ENCODE data around the gene NME9. TPM values are rescaled to one million over a fixed set of nuclear protein-coding genes. Genes with fewer than 3 reads are reported as not detected.

NME9 gene
- total and polyA plus RNA-seq, 2 donors (not counting 3 experiments of a cell fraction or from before 2014, with no cell fraction given) = 0.08 TPM; not detected in 1

- POLR2A ChIA-PET = no interaction called here
These were observed 44.1 kb upstream of the NME9 start for GRCh38 chr3:138373736-138374094.

More at GRCh38 chr3:138373736-138374094, 44.1 kb upstream of the NME9 start:
- no peak overlapping the region for H3K4me3 ChIP-seq (replicated peaks in 1 of 3; ENCODE audit: insufficient read depth in 1 of 3, low read depth in 1 of 3, low read length in 3 of 3)
- dilution Hi-C loops (cut with MboI; ENCODE audit: extremely low pct_ligation_motif_present, low sequenced_read_pairs) = no loop called here
- no peaks in the 10 kb centered on the region for H3K36me3 ChIP-seq (ENCODE audit: control insufficient read depth in 2 of 2, extremely low read depth in 1 of 2, insufficient read depth in 2 of 2, low read length in 2 of 2)
- no peaks in the 10 kb centered on the region for H3K9me1 ChIP-seq (replicated peaks; ENCODE audit: control insufficient read depth, extremely low read depth, insufficient read depth, low read length)
- no peak overlapping the region for H3K4me2 ChIP-seq (ENCODE audit: insufficient read depth, low read length)
- no peaks in the 10 kb centered on the region for H3K27me3 ChIP-seq (ENCODE audit: control insufficient read depth in 2 of 2, insufficient read depth in 2 of 2, low read length in 2 of 2)
- H3K9me3 ChIP-seq (replicated peaks; ENCODE audit: control insufficient read depth, insufficient read depth, low read length) = no peaks in the 10 kb centered on the region
- intact Hi-C loops (cut with micrococcal nuclease) = no loop called here
- no peak for FAIRE-seq
- H2AFZ ChIP-seq (ENCODE audit: low read depth, low read length) = no peak overlapping the region
- no peak for DNase-seq (ENCODE audit: low read depth, low spot score)
- CTCF ChIA-PET = no interaction called here
- no peaks in the 10 kb centered on the region for H3K79me2 ChIP-seq (ENCODE audit: control insufficient read depth, insufficient read depth, low read length)
- H3K9ac ChIP-seq (replicated peaks; ENCODE audit: extremely low read depth, insufficient read depth, low read length) = no peak overlapping the region
- H3K4me1 ChIP-seq (ENCODE audit: control insufficient read depth, extremely low read depth, insufficient read depth, low read length) = no peaks in the 10 kb centered on the region
- BruUV-seq (replicated peaks) = no TSS peak
- no peak overlapping the region for H3K27ac ChIP-seq (ENCODE audit: insufficient read depth, low read depth, low read length)
- no peaks in the 10 kb centered on the region for H4K20me1 ChIP-seq (replicated peaks; ENCODE audit: control insufficient read depth, extremely low read depth, insufficient read depth, low read length)
- TF ChIP-seq POLR2AphosphoS5 (IDR thresholded peaks at IDR 0.05; ENCODE audit: insufficient read depth, low read depth, low read length) (no peak), MAX (IDR thresholded peaks at IDR 0.05; ENCODE audit: insufficient read depth, insufficient read length) (no peak), FOS (IDR thresholded peaks at IDR 0.05; ENCODE audit: borderline replicate concordance, insufficient read depth, low read length) (no peak), CTCF (IDR thresholded peaks at IDR 0.05; ENCODE audit: extremely low read depth in 1 of 2, insufficient read depth in 1 of 2, low read depth in 1 of 2, low read length in 2 of 2) (no peak), EZH2 (IDR thresholded peaks at IDR 0.05; ENCODE audit: borderline replicate concordance, low read depth, low read length, severe bottlenecking) (no peak), POLR2A (IDR thresholded peaks at IDR 0.05; ENCODE audit: low read depth, low read length) (no peak)

All from endothelial cell of umbilical vein (primary cell).